ENCODE results near the gene SMCO3.

- TF ChIP-seq CTCF (IDR thresholded peaks at IDR 0.05; ENCODE audit: low read depth, low read length, poor library complexity, severe bottlenecking) (no peak), EZH2phosphoT487 (IDR thresholded peaks at IDR 0.05; ENCODE audit: borderline replicate concordance, low read length) (no peak)
Observed at GRCh38 chr12:14784471-14784870, 29.5 kb downstream of the SMCO3 start.

All from DOHH2 (cell line).